ENCODE measurements around the gene CNTLN. TPM values are rescaled to one million over a fixed set of nuclear protein-coding genes. Genes with fewer than 3 reads are reported as not detected.

The CNTLN gene
- total RNA-seq, 1 experiment from 2014 or later: 15.0 TPM

DNA sequence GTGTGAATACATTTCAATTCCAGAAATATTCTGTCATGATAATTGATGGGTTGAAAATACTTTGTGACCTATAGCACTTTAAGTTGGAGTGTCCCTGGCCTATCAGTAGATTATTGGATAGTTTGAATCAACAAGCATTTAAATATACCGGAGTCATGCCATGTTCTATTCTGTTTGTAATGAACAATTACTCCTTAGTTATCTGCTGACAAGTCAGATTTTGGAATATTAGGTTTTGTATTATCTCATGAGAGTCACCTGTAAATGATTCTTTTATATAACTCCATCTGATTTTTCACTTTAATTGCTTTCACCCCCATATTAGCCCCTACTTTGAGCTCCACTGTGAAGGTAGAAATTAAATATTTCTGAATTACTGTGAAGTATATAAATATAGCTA, 351.6 kb downstream of the CNTLN start:
- no peak overlapping the region for H3K23ac ChIP-seq (ENCODE audit: insufficient read length, low read depth, low read length)
- no peaks in the 10 kb centered on the region for H3K27me3 Mint-ChIP-seq (ENCODE audit: low read depth)

More for the DNA sequence above, 351.6 kb downstream of the CNTLN start:
- H3K18ac ChIP-seq (ENCODE audit: insufficient read length, low read depth, low read length): no peak overlapping the region
- H2BK12ac ChIP-seq (ENCODE audit: insufficient read length, low read depth, low read length): no peak overlapping the region
- no peaks in the 10 kb centered on the region for H3K79me2 ChIP-seq (ENCODE audit: insufficient read depth, low read length)
- no peaks in the 10 kb centered on the region for H3K27me3 ChIP-seq (ENCODE audit: insufficient read depth, low read length)
- H2BK5ac ChIP-seq (ENCODE audit: insufficient read length, low read length): no peak overlapping the region
- H3T11ph ChIP-seq (ENCODE audit: low read length): no peak overlapping the region
- no peak overlapping the region for H3K9ac ChIP-seq (ENCODE audit: extremely low read depth, insufficient read length, low read length)
- no peaks in the 10 kb centered on the region for H4K20me1 ChIP-seq (ENCODE audit: control insufficient read depth, insufficient read depth, insufficient read length)
- Mint-ChIP-seq H3K27ac (no peak overlapping the region; a peak in 1 of 7 replicates), H3K4me1 (no peaks in the 10 kb centered on the region), H3K36me3 (ENCODE audit: insufficient read depth in 1 of 3, low read depth in 3 of 3) (no peaks in the 10 kb centered on the region), H3K9me3 (no peaks in the 10 kb centered on the region), H3K4me3 (no peak overlapping the region)
- H3K14ac ChIP-seq (ENCODE audit: insufficient read depth, low read length): no peak overlapping the region
- H3K79me1 ChIP-seq (ENCODE audit: insufficient read depth, low read depth, low read length, poor library complexity, severe bottlenecking): no peaks in the 10 kb centered on the region
- H4K91ac ChIP-seq (ENCODE audit: insufficient read length, low read depth, low read length): no peak overlapping the region
- H3K9me3 ChIP-seq (ENCODE audit: control insufficient read depth, low read depth, low read length): no peaks in the 10 kb centered on the region
- TF ChIP-seq, protein P1, sequence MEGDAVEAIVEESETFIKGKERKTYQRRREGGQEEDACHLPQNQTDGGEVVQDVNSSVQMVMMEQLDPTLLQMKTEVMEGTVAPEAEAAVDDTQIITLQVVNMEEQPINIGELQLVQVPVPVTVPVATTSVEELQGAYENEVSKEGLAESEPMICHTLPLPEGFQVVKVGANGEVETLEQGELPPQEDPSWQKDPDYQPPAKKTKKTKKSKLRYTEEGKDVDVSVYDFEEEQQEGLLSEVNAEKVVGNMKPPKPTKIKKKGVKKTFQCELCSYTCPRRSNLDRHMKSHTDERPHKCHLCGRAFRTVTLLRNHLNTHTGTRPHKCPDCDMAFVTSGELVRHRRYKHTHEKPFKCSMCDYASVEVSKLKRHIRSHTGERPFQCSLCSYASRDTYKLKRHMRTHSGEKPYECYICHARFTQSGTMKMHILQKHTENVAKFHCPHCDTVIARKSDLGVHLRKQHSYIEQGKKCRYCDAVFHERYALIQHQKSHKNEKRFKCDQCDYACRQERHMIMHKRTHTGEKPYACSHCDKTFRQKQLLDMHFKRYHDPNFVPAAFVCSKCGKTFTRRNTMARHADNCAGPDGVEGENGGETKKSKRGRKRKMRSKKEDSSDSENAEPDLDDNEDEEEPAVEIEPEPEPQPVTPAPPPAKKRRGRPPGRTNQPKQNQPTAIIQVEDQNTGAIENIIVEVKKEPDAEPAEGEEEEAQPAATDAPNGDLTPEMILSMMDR (conservative IDR thresholded peaks at IDR 0.05): no peak
- no CpG with 5 or more reads among the region's 1 CpG for WGBS (ENCODE audit: extremely low coverage, insufficient read length, low lambda C conversion rate)
- no peaks in the 10 kb centered on the region; the same call in 1 of the 2 replicates for H3K4me1 ChIP-seq (ENCODE audit: insufficient read depth, low read length)
- no peak overlapping the region for H3K27ac ChIP-seq (ENCODE audit: insufficient read length, low read depth, low read length)
- no peak overlapping the region for H2BK120ac ChIP-seq (ENCODE audit: low read depth, low read length, poor library complexity, severe bottlenecking)
- H2BK20ac ChIP-seq (ENCODE audit: low read depth, low read length, poor library complexity, severe bottlenecking): no peak overlapping the region
- no peak overlapping the region for H3K4ac ChIP-seq (ENCODE audit: low read depth, low read length)
- no peak overlapping the region for H2AFZ ChIP-seq (ENCODE audit: low read length)
- no peak overlapping the region for H2AK5ac ChIP-seq (ENCODE audit: insufficient read length, low read length)
- H3K23me2 ChIP-seq (ENCODE audit: insufficient read length, low read depth, low read length, poor library complexity, severe bottlenecking): no peaks in the 10 kb centered on the region
- no peak for DNase-seq
- no peak overlapping the region for H3K56ac ChIP-seq (ENCODE audit: insufficient read length, low read depth, low read length)
- no peak overlapping the region for H4K8ac ChIP-seq (replicated peaks; ENCODE audit: insufficient read length, low read depth, low read length)
- H4K5ac ChIP-seq (ENCODE audit: insufficient read length, low read depth, low read length): no peak overlapping the region
- no peak overlapping the region for H2BK15ac ChIP-seq (ENCODE audit: low read depth, low read length)
- H3K4me2 ChIP-seq (ENCODE audit: insufficient read depth, insufficient read length, low read length): no peak overlapping the region
